OCI-LY3 (cell line): Measurements from ENCODE around the gene BICD1.
"Not testable (repeated sequence)": the region's sequence is repeated elsewhere in the genome, so short reads cannot be mapped to it uniquely, and the experiment has no call there.

Source experiments
- CTCF ChIP-seq: fragments of 200-600, 300-600 bp; sonication (generic); IDR thresholded peaks from 2 replicates; pipeline ENCODE4 v1.5.1; 2014; ENCODE audit warnings: antibody characterized with exemption, low read length, low read depth
- EZH2phosphoT487 ChIP-seq: fragments of 200-600 bp; shearing (Covaris generic); IDR thresholded peaks from 2 replicates; pipeline ENCODE4 v1.6.1; 2018; ENCODE audit warnings: antibody characterized with exemption, mixed run types, low read depth

- TF ChIP-seq CTCF, EZH2phosphoT487: not testable (repeated sequence)
Observed at GRCh38 chr12:32187127-32187526, 80.5 kb downstream of the BICD1 start.
